D721Med (cell line): ENCODE measurements around the gene ACR.
A peak's percentile ranks its signal among the peaks of the same experiment; 100 is the strongest.

ENCODE experiments used
- DNase-seq: peaks from one replicate; pipeline ENCODE4 v3.0.0; 2011; ENCODE audit warnings: low spot score; ENCODE audit not compliant: insufficient read length
- FAIRE-seq: peaks from 2 replicates; lab custom pipeline; 2011; peaks lifted over from hg19 to GRCh38; lab: Jason Lieb, UNC
- CTCF ChIP-seq: IDR thresholded peaks from 2 replicates; pipeline ENCODE4 v1.5.1; 2012; ENCODE audit warnings: mild to moderate bottlenecking, control low read depth; ENCODE audit not compliant: insufficient read depth; ENCODE audit errors: missing control alignments

The ACR gene

DNA sequence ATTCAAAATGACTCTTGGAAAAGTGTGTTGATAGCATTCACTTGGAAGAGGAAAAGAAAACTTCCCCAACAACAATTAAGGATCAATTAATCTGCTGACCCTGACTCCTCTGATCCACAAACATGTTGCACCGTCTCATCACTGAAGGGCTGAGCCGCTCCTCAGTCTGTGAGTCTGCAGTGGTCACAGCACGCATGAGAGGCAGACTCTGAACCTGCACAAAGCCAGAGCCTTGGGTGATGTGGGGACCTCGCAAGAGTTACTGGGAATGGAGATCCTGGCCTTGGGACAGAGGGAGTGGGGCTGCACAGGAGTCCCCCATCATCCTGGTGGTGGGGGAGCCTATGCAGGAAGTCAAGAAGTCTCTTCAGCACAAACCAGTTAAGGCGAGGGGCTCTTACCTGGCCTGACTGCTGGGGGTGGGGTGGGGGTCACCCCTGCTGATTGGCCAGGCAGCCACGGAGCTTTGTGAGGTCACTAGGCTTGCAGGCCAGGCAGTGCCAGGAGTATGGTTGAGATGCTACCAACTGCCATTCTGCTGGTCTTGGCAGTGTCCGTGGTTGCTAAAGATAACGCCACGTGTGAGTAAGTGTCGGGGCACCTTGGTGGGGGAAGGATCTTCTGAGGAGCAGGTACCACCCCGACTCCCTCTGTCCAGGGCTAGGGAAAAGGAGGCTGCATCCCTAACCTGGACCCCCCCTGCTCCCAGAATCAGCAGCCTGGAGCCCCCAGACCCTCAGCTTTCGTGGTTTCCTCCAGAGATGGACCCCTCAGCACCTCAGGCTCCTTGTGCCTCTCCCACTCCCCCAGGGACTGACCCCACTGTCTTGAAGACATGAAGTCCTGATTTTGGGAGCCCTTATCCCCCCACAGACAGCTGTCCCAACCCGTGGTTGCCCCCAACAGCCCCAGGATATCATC is at the start of gene ACR:
Gene ACR (plus strand): TSS at position 477 of the 921 bp plus-strand sequence. CDS start 32 bp downstream, at position 509.
- DNase-seq (no peak), FAIRE-seq (no peak)
- TF ChIP-seq CTCF: no peak

- DNase-seq (no peak), FAIRE-seq (no peak)
- no peak for TF ChIP-seq CTCF
Measured at GRCh38 chr22:50688448-50688847, 49.6 kb upstream of the ACR start.

- DNase-seq (no peak), FAIRE-seq (no peak)
- TF ChIP-seq CTCF: peak; percentile 51
Measured at GRCh38 chr22:50691521-50691920, 46.5 kb upstream of the ACR start.

DNA sequence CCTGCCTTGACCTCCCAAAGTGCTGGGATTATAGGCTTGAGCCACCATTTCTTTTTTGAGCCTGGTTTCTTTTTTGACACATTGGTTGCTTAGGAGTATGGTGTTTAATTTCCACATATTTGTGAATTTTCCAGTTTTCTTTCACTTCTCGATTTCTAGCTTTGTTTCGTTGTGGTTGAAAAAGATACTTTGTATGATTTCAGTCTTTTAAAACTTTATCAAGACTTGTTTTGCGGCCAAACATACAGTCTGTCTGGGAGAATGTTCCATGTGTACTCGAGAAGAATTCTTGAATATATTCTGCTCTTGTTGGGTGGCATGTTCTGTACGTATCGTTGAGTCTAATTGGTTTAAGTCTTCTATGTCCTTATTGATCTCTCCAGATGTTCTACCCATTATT is 44.5 kb upstream of the ACR start:
- no peak for FAIRE-seq
- no peak for TF ChIP-seq CTCF

GRCh38 chr22:50694099-50694605 is 43.9 kb upstream of the ACR start:
- FAIRE-seq (no peak), DNase-seq (no peak)

More for the DNA sequence above, 44.5 kb upstream of the ACR start:
- DNase-seq: no peak

DNA sequence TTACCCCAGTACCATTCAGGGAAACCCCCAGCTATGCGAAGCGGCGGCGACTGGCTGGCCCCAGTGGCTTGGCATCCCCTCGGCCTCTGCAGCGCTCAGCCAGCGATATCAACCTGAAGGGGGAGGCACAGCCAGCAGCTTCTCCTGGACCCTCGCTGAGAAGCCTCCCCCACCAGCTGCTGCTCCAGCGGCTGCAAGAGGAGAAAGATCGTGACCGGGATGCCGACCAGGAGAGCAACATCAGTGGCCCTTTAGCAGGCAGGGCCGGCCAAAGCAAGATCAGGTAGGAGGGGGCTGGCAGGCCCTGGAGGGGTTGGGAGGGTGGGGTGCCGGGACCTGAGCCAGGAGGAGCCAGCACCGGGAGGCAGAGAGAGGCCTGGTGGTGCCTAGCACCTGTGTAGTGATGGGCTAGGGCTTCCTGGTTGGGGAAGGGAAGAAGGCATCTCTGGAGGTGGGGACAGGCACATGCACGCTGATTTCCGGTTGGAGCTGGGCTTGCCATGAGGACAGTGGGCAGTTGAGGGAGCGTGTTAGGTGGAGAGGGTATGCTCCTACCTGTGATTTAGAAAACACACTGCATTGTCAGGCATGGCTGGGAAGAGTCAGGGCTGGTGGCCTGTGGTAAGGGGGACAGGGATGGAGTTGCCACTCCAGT is 43.1 kb upstream of the ACR start:
- DNase-seq: no peak
- TF ChIP-seq CTCF: no peak
- FAIRE-seq: no peak

More at GRCh38 chr22:50694099-50694605, 43.9 kb upstream of the ACR start:
- TF ChIP-seq CTCF: no peak
